HEK293T (cell line): ENCODE measurements around the gene RAPH1.

Experiments used
- CTCF ChIA-PET: fragments of 350-600 bp; formaldehyde crosslinking; extraction: SDS; loops from one replicate; lab custom pipeline; 2021; ENCODE audit warnings: antibody characterized with exemption, inconsistent platforms; lab: Yijun Ruan, JAX
- POLR2A ChIA-PET: fragments of 350-600 bp; formaldehyde crosslinking; extraction: SDS; loops from one replicate; lab custom pipeline; 2020; ENCODE audit warnings: antibody characterized with exemption, inconsistent platforms; lab: Yijun Ruan, JAX
- DNase-seq: peaks from one replicate; pipeline ENCODE4 v3.0.0; 2012; ENCODE audit warnings: mixed read lengths; ENCODE audit errors: extremely low spot score
- ARNT ChIP-seq: fragments of 450-650 bp; IDR thresholded peaks from 2 replicates; pipeline ENCODE4 v1.6.1; 2017; ENCODE audit warnings: mild to moderate bottlenecking
- BHLHE40 ChIP-seq: fragments of 450-650 bp; IDR thresholded peaks from 2 replicates; pipeline ENCODE4 v1.6.1; 2016; ENCODE audit warnings: mild to moderate bottlenecking, moderate library complexity, borderline replicate concordance
- CTBP1 ChIP-seq: fragments of 450-650 bp; IDR thresholded peaks from 2 replicates; pipeline ENCODE4 v1.6.1; 2016; ENCODE audit warnings: borderline replicate concordance
- ELF4 ChIP-seq: fragments of 450-650 bp; IDR thresholded peaks from 2 replicates; pipeline ENCODE4 v1.6.1; 2017; ENCODE audit warnings: antibody characterized with exemption
- FOXA1 ChIP-seq: fragments of 450-650 bp; IDR thresholded peaks from 2 replicates; pipeline ENCODE4 v1.6.1; 2016; ENCODE audit warnings: mild to moderate bottlenecking
- FOXK2 ChIP-seq: fragments of 450-650 bp; IDR thresholded peaks from 2 replicates; pipeline ENCODE4 v1.6.1; 2016; ENCODE audit warnings: mild to moderate bottlenecking
- FOXM1 ChIP-seq: fragments of 450-650 bp; IDR thresholded peaks from 2 replicates; pipeline ENCODE4 v1.6.1; 2017; ENCODE audit warnings: mild to moderate bottlenecking, borderline replicate concordance
- HDGF ChIP-seq: fragments of 450-650 bp; IDR thresholded peaks from 2 replicates; pipeline ENCODE4 v1.6.1; 2017; ENCODE audit warnings: antibody characterized with exemption, borderline replicate concordance
- L3MBTL2 ChIP-seq: fragments of 450-650 bp; conservative IDR thresholded peaks from 2 replicates; pipeline ENCODE4 v1.6.1; 2016; ENCODE audit warnings: mild to moderate bottlenecking
- LEF1 ChIP-seq: fragments of 450-650 bp; IDR thresholded peaks from 2 replicates; pipeline ENCODE4 v1.6.1; 2017; ENCODE audit warnings: mild to moderate bottlenecking, borderline replicate concordance
- NFRKB ChIP-seq: fragments of 450-650 bp; IDR thresholded peaks from 2 replicates; pipeline ENCODE4 v1.6.1; 2016; ENCODE audit warnings: mild to moderate bottlenecking, moderate library complexity
- SP1 ChIP-seq: fragments of 450-650 bp; IDR thresholded peaks from 2 replicates; pipeline ENCODE4 v1.6.1; 2017
- SUZ12 ChIP-seq: fragments of 450-650 bp; IDR thresholded peaks from 2 replicates; pipeline ENCODE4 v1.6.1; 2016; ENCODE audit warnings: mild to moderate bottlenecking
- TARDBP ChIP-seq: fragments of 450-650 bp; IDR thresholded peaks from 2 replicates; pipeline ENCODE4 v1.6.1; 2016
- ZNF384 ChIP-seq: fragments of 450-650 bp; IDR thresholded peaks from 2 replicates; pipeline ENCODE4 v1.6.1; 2016
- TF ChIP-seq, protein P1 (sequence below): fragments of 450-650 bp; IDR thresholded peaks from 2 replicates; pipeline ENCODE4 v1.6.1; 2016

Gene RAPH1

DNA sequence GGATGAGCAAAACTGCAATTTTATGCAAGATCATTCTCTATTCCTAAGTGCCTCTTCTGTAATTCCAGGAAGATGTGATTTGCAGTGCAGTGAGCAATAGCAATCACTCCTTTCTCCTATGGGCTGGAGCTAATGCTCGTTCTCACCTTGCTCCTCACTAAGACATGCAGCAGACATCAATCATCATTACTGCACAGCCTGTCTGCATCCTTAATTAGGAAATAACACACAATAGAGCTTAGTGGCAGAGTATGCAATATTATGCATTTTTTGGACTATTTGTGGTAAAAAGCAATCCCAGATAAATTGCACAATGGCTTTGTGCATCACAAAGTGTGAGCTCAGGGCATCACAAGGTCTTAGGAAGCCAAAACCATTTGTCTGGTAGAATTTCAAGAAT lies 32.6 kb upstream of the RAPH1 start:
- ChIA-PET CTCF (no interaction called here), POLR2A (no interaction called here)
- DNase-seq: no peak
- TF ChIP-seq ARNT: no peak
- TF ChIP-seq FOXA1: no peak
- no peak for TF ChIP-seq SUZ12
- TF ChIP-seq HDGF: no peak
- TF ChIP-seq FOXK2: no peak
- TF ChIP-seq NFRKB: no peak
- TF ChIP-seq BHLHE40: no peak
- TF ChIP-seq FOXM1: no peak

DNA sequence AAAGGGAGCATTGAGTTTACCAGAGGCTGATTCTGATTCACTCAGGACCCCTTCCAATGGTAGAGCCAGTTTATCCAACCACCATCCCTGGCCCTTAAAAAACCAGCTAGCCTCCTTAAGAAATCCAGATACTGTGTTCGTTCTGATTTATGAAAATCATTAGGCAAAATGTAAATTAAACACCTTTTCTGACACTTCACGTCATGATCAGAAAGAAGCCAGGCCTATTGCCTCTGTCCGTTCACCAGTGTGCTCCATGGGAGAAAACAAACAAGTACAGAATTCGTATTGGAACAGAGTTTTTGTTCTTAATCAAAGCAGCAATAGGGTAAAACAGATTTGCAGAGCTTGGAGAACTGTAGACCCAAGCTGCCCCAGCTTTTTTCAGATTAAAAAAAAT lies 31.1 kb upstream of the RAPH1 start:
- TF ChIP-seq HDGF: no peak
- no peak for TF ChIP-seq FOXM1
- TF ChIP-seq L3MBTL2: no peak
- TF ChIP-seq SUZ12: no peak
- ChIA-PET CTCF (no interaction called here), POLR2A (no interaction called here)
- no peak for DNase-seq

DNA sequence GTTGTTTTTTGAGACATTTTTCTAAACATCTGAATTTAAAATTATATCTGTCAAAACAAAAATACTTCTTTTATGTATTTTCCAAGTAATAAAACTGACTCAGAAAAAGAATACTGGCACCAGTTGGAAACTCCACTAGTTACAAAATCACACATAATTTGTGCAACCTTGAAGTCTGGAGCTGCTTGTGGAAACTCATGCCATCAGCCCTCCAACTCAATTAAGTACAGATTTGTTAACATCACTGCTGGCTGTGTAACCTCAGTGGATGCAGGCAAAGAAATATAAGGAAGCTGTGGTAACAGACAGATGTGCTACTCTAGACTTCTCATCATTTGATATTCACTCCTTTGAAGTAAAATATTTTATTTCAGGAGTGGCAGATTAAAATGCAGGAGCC lies 30.0 kb upstream of the RAPH1 start:
- CTCF ChIA-PET: no interaction called here
- POLR2A ChIA-PET: no interaction called here
- no peak for DNase-seq
- TF ChIP-seq L3MBTL2: no peak
- no peak for TF ChIP-seq BHLHE40
- no peak for TF ChIP-seq ARNT

DNA sequence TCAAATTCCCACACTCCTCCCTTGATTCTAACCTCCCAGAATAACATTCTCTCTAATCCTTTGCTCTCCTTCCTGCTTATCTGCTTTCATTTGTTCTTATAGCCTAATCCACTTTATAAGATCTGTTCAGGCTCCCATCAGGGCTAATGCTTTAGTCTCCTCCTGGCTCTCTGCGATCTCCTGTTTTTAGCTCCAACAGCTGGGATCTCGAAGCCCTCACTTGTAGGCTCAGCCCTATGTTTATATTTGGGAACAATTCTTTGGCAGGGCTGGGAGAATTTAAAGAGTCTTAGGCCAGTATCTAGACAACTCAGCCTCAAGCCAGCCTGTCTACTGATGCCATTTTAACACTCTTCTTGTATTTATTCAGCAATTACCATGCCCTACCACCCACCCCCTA lies 27.2 kb upstream of the RAPH1 start:
- ChIA-PET POLR2A (no interaction called here), CTCF (no interaction called here)
- TF ChIP-seq FOXK2 (no peak), SP1 (no peak), ZNF384 (no peak), SUZ12 (no peak), FOXA1 (no peak), HDGF (no peak), LEF1 (no peak), NFRKB (no peak)
- DNase-seq: no peak

DNA sequence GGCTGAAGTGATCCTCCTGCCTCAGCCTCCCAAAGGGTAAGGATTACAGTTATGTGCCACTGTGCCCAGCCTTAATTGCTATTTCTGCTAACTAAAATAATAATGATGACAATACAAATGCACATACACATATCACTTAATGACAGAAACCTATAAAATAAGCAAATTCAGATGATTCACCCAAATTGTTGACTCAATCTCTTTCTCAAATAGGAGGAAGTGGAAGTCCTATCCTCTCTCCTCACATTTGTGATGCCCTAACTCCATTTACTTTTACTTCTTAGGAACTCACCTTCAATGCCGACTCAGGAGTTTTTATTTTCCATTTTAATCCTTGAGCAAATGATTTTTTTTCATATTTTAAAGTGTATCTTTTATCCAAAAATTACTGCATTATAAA lies 24.5 kb upstream of the RAPH1 start:
- POLR2A ChIA-PET: no interaction called here
- no peak for DNase-seq
- TF ChIP-seq LEF1: no peak
- TF ChIP-seq HDGF: no peak
- CTCF ChIA-PET: interaction anchor here (0.7 kb wide), 1 partner anchor 487 kb away, joined by 5 read pairs; no protein-coding TSS in a partner anchor

DNA sequence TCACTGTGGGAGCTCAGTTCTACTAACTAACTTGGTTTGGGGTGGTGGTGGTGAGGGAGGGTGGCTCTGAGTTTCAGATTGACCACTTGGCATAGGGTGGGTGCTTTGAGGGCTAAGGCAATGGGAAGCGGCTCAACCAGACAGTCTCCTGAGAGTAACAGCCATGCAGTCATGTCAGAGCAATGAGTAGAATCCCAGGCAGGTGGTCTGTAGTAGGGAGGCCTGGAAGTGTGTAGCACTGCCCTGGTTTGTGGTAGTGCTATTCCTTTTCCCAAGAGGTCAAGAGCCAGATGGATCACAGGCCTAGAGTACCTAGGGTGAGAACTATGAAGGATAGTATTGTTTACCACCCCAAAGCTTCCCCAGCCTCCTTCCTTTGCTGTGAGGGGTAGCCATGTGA lies 18.7 kb upstream of the RAPH1 start:
- DNase-seq: no peak
- POLR2A ChIA-PET: no interaction called here
- CTCF ChIA-PET: no interaction called here
- TF ChIP-seq, protein P1, sequence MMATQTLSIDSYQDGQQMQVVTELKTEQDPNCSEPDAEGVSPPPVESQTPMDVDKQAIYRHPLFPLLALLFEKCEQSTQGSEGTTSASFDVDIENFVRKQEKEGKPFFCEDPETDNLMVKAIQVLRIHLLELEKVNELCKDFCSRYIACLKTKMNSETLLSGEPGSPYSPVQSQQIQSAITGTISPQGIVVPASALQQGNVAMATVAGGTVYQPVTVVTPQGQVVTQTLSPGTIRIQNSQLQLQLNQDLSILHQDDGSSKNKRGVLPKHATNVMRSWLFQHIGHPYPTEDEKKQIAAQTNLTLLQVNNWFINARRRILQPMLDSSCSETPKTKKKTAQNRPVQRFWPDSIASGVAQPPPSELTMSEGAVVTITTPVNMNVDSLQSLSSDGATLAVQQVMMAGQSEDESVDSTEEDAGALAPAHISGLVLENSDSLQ: no peak
- no peak for TF ChIP-seq FOXM1
- no peak for TF ChIP-seq TARDBP
- no peak for TF ChIP-seq CTBP1
- TF ChIP-seq ELF4: no peak
- no peak for TF ChIP-seq NFRKB
- TF ChIP-seq FOXK2: no peak
- no peak for TF ChIP-seq SP1
- TF ChIP-seq L3MBTL2: no peak
- TF ChIP-seq BHLHE40: no peak
- TF ChIP-seq HDGF: no peak
- no peak for TF ChIP-seq ZNF384
- no peak for TF ChIP-seq SUZ12
- no peak for TF ChIP-seq LEF1
- TF ChIP-seq ARNT: no peak

DNA sequence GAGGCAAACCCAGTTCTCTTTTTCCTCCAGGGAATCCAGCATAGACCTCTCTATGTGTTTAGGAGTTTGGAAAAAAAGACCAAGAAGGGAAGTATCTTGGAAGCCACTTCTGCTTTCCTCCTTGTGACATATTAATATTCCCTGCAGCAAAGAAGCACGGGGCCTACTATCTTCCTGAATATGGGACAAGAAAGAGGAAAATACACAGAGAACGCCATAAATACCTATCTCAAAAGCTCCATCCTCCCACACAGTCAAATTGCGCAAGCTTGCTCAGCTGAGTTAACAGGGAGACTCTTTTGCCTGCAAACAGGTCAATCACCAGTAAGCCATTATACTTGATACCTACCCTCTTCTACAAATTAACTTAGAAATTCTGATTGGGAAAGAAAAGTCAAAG lies 16.7 kb upstream of the RAPH1 start:
- no peak for TF ChIP-seq LEF1
- no peak for TF ChIP-seq ELF4
- ChIA-PET POLR2A (no interaction called here), CTCF (no interaction called here)
- no peak for DNase-seq

DNA sequence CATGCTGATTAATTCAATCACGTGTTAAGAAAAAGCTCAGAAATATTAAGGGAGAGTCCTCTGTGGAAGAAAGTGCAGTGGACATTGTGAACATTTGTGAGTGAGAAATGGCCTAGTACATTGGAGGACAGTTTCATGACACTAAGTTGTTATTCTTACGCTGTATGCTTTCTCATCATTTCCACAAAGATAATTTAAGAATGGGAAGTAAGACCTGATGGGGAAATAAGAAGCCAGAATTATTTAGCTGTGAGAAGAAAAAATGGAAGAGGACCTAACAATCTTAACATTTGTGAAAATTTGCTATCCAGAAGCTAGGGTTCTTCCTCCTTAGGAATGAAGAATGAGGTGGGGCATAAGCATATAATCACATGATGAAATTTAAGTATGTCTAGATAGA lies 15.2 kb upstream of the RAPH1 start:
- CTCF ChIA-PET: no interaction called here
- TF ChIP-seq, protein P1: no peak
- no peak for TF ChIP-seq FOXM1
- no peak for TF ChIP-seq ELF4
- TF ChIP-seq L3MBTL2: no peak
- TF ChIP-seq NFRKB: no peak
- TF ChIP-seq ARNT: no peak
- no peak for TF ChIP-seq HDGF
- no peak for TF ChIP-seq CTBP1
- no peak for TF ChIP-seq TARDBP
- no peak for TF ChIP-seq FOXA1
- no peak for TF ChIP-seq ZNF384
- TF ChIP-seq SP1: no peak
- no peak for TF ChIP-seq SUZ12
- TF ChIP-seq LEF1: no peak
- TF ChIP-seq FOXK2: no peak
- no peak for TF ChIP-seq BHLHE40
- POLR2A ChIA-PET: no interaction called here
- DNase-seq: no peak
